Measurements from ENCODE around the gene ITGA1.

Gene ITGA1

GRCh38 chr5:52805615-52806014 lies 17.9 kb downstream of the ITGA1 start:
- H3K4me3 ChIP-seq (replicated peaks; ENCODE audit: low read depth, low read length), result no peak overlapping the region
- H3K36me3 ChIP-seq (ENCODE audit: control insufficient read depth, insufficient read depth, low read length), result no peaks in the 10 kb centered on the region; the same call in 1 of the 2 replicates
- H3K27me3 ChIP-seq (replicated peaks; ENCODE audit: control insufficient read depth, insufficient read depth, low read length), result no peaks in the 10 kb centered on the region
- no peak for TF ChIP-seq CTCF (IDR thresholded peaks at IDR 0.05; ENCODE audit: insufficient read depth, low read length, poor library complexity, severe bottlenecking)
- DNase-seq (ENCODE audit: extremely low read depth, insufficient read length), result no peak

- Histone ChIP-seq H3K36me3 (ENCODE audit: control insufficient read depth, insufficient read depth, low read length) (no peaks in the 10 kb centered on the region; the same call in 1 of the 2 replicates), H3K27me3 (replicated peaks; ENCODE audit: control insufficient read depth, insufficient read depth, low read length) (no peaks in the 10 kb centered on the region), H3K4me3 (replicated peaks; ENCODE audit: low read depth, low read length) (no peak overlapping the region)
- DNase-seq (ENCODE audit: extremely low read depth, insufficient read length), result no peak
- no peak for TF ChIP-seq CTCF (IDR thresholded peaks at IDR 0.05; ENCODE audit: insufficient read depth, low read length, poor library complexity, severe bottlenecking)
These were observed 19.3 kb downstream of the ITGA1 start for GRCh38 chr5:52807037-52807436.

- no peak for TF ChIP-seq CTCF (IDR thresholded peaks at IDR 0.05; ENCODE audit: insufficient read depth, low read length, poor library complexity, severe bottlenecking)
- H3K36me3 ChIP-seq (ENCODE audit: control insufficient read depth, insufficient read depth, low read length), result no peaks in the 10 kb centered on the region; the same call in 1 of the 2 replicates
- no peak for DNase-seq (ENCODE audit: extremely low read depth, insufficient read length)
- no peak overlapping the region for H3K4me3 ChIP-seq (replicated peaks; ENCODE audit: low read depth, low read length)
- H3K27me3 ChIP-seq (replicated peaks; ENCODE audit: control insufficient read depth, insufficient read depth, low read length), result no peaks in the 10 kb centered on the region
These were observed 20.0 kb downstream of the ITGA1 start for GRCh38 chr5:52807723-52808122.

GRCh38 chr5:52808316-52808901 lies 20.7 kb downstream of the ITGA1 start:
- no peak for TF ChIP-seq CTCF (IDR thresholded peaks at IDR 0.05; ENCODE audit: insufficient read depth, low read length, poor library complexity, severe bottlenecking)
- Histone ChIP-seq H3K27me3 (replicated peaks; ENCODE audit: control insufficient read depth, insufficient read depth, low read length) (no peaks in the 10 kb centered on the region), H3K4me3 (replicated peaks; ENCODE audit: low read depth, low read length) (no peak overlapping the region), H3K36me3 (ENCODE audit: control insufficient read depth, insufficient read depth, low read length) (no peaks in the 10 kb centered on the region; the same call in 1 of the 2 replicates)
- no peak for DNase-seq (ENCODE audit: extremely low read depth, insufficient read length)

- H3K36me3 ChIP-seq (ENCODE audit: control insufficient read depth, insufficient read depth, low read length), result no peaks in the 10 kb centered on the region
- no peak for TF ChIP-seq CTCF (IDR thresholded peaks at IDR 0.05; ENCODE audit: insufficient read depth, low read length, poor library complexity, severe bottlenecking)
- H3K27me3 ChIP-seq (replicated peaks; ENCODE audit: control insufficient read depth, insufficient read depth, low read length), result no peaks in the 10 kb centered on the region
- H3K4me3 ChIP-seq (replicated peaks; ENCODE audit: low read depth, low read length), result no peak overlapping the region
- DNase-seq (ENCODE audit: extremely low read depth, insufficient read length), result no peak
These were observed 22.2 kb downstream of the ITGA1 start for GRCh38 chr5:52809884-52810283.

- Histone ChIP-seq H3K4me3 (replicated peaks; ENCODE audit: low read depth, low read length) (no peak overlapping the region), H3K27me3 (replicated peaks; ENCODE audit: control insufficient read depth, insufficient read depth, low read length) (no peaks in the 10 kb centered on the region), H3K36me3 (ENCODE audit: control insufficient read depth, insufficient read depth, low read length) (no peaks in the 10 kb centered on the region)
- no peak for DNase-seq (ENCODE audit: extremely low read depth, insufficient read length)
- TF ChIP-seq CTCF (IDR thresholded peaks at IDR 0.05; ENCODE audit: insufficient read depth, low read length, poor library complexity, severe bottlenecking), result no peak
These were observed 22.7 kb downstream of the ITGA1 start for GRCh38 chr5:52810426-52810825.
